Endodermal cell (in vitro differentiated cells): Measurements from ENCODE around the gene CCDC112. TPM values are rescaled to one million over a fixed set of nuclear protein-coding genes. Genes with fewer than 3 reads are reported as not detected.

ENCODE experiments used
- DNase-seq: peaks from one replicate; pipeline ENCODE4 v3.0.0-alpha.2; 2017
- H3K27ac ChIP-seq: 2 replicates; pipeline ENCODE4 v1.5.1; 2013; ENCODE audit warnings: mild to moderate bottlenecking, low read depth, low read length, moderate library complexity
- H3K27me3 ChIP-seq: 2 replicates; pipeline ENCODE4 v1.6.1; 2013; ENCODE audit warnings: mild to moderate bottlenecking, low read length, moderate library complexity; ENCODE audit not compliant: insufficient read depth, control insufficient read depth, poor library complexity, severe bottlenecking
- H3K36me3 ChIP-seq: 2 replicates; pipeline ENCODE4 v1.7.0; 2013; ENCODE audit warnings: mild to moderate bottlenecking, low read length, moderate library complexity; ENCODE audit not compliant: control insufficient read depth, insufficient read depth
- H3K4me1 ChIP-seq: one replicate; pipeline ENCODE4 v1.7.0; 2013; ENCODE audit warnings: low read length; ENCODE audit not compliant: control insufficient read depth, insufficient read depth
- H3K4me3 ChIP-seq: 2 replicates; pipeline ENCODE4 v1.5.1; 2013; ENCODE audit warnings: mild to moderate bottlenecking, low read length, moderate library complexity
- H3K9ac ChIP-seq: 2 replicates; pipeline ENCODE4 v1.6.1; 2013; ENCODE audit warnings: mild to moderate bottlenecking, low read length, moderate library complexity; ENCODE audit not compliant: poor library complexity, severe bottlenecking; ENCODE audit errors: extremely low read depth
- H3K9me3 ChIP-seq: 2 replicates; pipeline ENCODE4 v1.6.1; 2013; ENCODE audit warnings: mild to moderate bottlenecking, low read length, moderate library complexity; ENCODE audit not compliant: control insufficient read depth
- H3K27ac Mint-ChIP-seq: 2 replicates; pipeline ENCODE4 v1.8.0; 2020; ENCODE audit warnings: mixed read lengths
- H3K27me3 Mint-ChIP-seq: 2 replicates; pipeline ENCODE4 v1.8.0; 2021; ENCODE audit warnings: mild to moderate bottlenecking, mixed read lengths; ENCODE audit not compliant: insufficient read depth
- H3K36me3 Mint-ChIP-seq: 2 replicates; pipeline ENCODE4 v1.8.0; 2020; ENCODE audit warnings: low read depth, mixed read lengths
- H3K4me1 Mint-ChIP-seq: 2 replicates; pipeline ENCODE4 v1.8.0; 2020; ENCODE audit warnings: mixed read lengths
- H3K4me3 Mint-ChIP-seq: 2 replicates; pipeline ENCODE4 v1.8.0; 2020; ENCODE audit warnings: mild to moderate bottlenecking, moderate library complexity, mixed read lengths
- H3K9me3 Mint-ChIP-seq: 2 replicates; pipeline ENCODE4 v1.8.0; 2020; ENCODE audit warnings: mild to moderate bottlenecking, mixed read lengths
- WGBS, 2 experiments: methylation state at CpG; one replicate each; pipeline versions ENCODE4 v1.1.5 to v1.1.7; 2013; ENCODE audit warnings: missing lambda C conversion rate in 2 of 2, mixed read lengths in 1 of 2; ENCODE audit not compliant: insufficient coverage in 1 of 2, insufficient read length in 1 of 2; 5-methylcytosine and 5-hydroxymethylcytosine counted together
- total RNA-seq, 2 donors: library from RNA; stranded (reverse); fragmentation: NEBNext Ultra II Directional in 1 of 2; extraction: Animal tissue kit (Norgen Biotek cat#: 25700) in 1 of 2; gene quantifications; 2 replicates in 1 of 2; 3 replicates in 1 of 2; pipeline ENCODE4 v1.2.1, GENCODE V29; 2021
- TF ChIP-seq, protein P1 (sequence below): fragments of 200-600 bp; sonication (generic); conservative IDR thresholded peaks from 2 replicates; pipeline ENCODE4 v1.5.0; 2021; ENCODE audit warnings: antibody characterized with exemption, mild to moderate bottlenecking

Gene CCDC112
- total RNA-seq, 2 donors from 2014 or later: 6.8 to 7.3 TPM

DNA sequence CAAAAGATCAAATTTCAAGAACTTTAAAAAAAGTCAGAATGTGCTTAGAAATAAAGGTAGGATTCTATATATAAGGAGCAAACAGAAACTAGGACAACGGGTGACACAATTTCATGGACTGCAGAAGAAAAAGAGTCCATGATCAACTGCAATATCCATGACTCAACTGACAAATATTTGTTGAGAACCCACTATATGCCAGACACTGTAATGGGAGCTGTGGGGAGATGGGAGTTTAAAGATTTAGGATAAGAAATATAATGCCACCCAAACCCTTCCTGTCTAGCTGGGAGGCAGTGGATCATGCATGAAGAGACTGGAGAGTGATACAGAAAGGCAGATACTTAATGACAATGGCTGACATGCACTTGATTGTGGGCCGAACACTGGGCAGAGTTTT, 27.6 kb upstream of the CCDC112 start:
- TF ChIP-seq, protein P1, sequence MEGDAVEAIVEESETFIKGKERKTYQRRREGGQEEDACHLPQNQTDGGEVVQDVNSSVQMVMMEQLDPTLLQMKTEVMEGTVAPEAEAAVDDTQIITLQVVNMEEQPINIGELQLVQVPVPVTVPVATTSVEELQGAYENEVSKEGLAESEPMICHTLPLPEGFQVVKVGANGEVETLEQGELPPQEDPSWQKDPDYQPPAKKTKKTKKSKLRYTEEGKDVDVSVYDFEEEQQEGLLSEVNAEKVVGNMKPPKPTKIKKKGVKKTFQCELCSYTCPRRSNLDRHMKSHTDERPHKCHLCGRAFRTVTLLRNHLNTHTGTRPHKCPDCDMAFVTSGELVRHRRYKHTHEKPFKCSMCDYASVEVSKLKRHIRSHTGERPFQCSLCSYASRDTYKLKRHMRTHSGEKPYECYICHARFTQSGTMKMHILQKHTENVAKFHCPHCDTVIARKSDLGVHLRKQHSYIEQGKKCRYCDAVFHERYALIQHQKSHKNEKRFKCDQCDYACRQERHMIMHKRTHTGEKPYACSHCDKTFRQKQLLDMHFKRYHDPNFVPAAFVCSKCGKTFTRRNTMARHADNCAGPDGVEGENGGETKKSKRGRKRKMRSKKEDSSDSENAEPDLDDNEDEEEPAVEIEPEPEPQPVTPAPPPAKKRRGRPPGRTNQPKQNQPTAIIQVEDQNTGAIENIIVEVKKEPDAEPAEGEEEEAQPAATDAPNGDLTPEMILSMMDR: no peak
- Histone ChIP-seq H3K27me3 (no peaks in the 10 kb centered on the region), H3K27ac (no peak overlapping the region), H3K9me3 (no peaks in the 10 kb centered on the region), H3K9ac (no peak overlapping the region), H3K4me3 (no peak overlapping the region), H3K36me3 (no peaks in the 10 kb centered on the region), H3K4me1 (no peaks in the 10 kb centered on the region)
- Mint-ChIP-seq H3K4me1 (peaks cover 8% of the 10 kb centered on the region), H3K27ac (no peak overlapping the region), H3K27me3 (no peaks in the 10 kb centered on the region), H3K36me3 (no peaks in the 10 kb centered on the region), H3K9me3 (no peaks in the 10 kb centered on the region), H3K4me3 (no peak overlapping the region)
- DNase-seq: no peak
- 97 to 100% methylated on average over 2 of the region's 2 CpGs for WGBS, 2 experiments

DNA sequence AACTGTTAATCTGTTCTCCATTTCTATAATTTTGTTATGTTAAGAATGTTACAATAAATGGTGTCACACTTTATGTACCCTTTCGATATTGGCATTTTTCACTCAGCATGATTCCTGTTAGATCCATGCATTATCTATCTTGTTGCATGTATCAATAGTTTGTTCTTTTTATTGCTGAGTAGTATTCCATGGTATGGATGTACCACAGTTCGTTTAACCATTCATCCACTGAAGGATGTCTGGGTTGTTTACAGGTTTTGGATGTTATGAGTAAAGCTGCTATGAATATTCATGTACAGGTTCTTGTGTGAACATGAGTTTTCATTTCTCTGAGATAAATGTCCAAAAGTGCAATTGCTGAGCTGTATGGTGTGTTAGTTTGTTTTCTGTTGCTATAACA, 26.3 kb upstream of the CCDC112 start:
- 97% methylated on average over 2 of the region's 2 CpGs; no CpG with 5 or more reads in 1 of the 2 experiments for WGBS, 2 experiments
- Mint-ChIP-seq H3K27ac (no peak overlapping the region), H3K4me1 (no peaks in the 10 kb centered on the region), H3K4me3 (no peak overlapping the region), H3K9me3 (no peaks in the 10 kb centered on the region), H3K27me3 (no peaks in the 10 kb centered on the region), H3K36me3 (no peaks in the 10 kb centered on the region)
- DNase-seq: no peak
- TF ChIP-seq, protein P1: no peak
- no peaks in the 10 kb centered on the region for H3K4me1 ChIP-seq
- no peaks in the 10 kb centered on the region for H3K27me3 ChIP-seq
- no peak overlapping the region for H3K9ac ChIP-seq
- H3K4me3 ChIP-seq: no peak overlapping the region
- H3K27ac ChIP-seq: no peak overlapping the region
- no peaks in the 10 kb centered on the region for H3K36me3 ChIP-seq
- no peaks in the 10 kb centered on the region for H3K9me3 ChIP-seq

DNA sequence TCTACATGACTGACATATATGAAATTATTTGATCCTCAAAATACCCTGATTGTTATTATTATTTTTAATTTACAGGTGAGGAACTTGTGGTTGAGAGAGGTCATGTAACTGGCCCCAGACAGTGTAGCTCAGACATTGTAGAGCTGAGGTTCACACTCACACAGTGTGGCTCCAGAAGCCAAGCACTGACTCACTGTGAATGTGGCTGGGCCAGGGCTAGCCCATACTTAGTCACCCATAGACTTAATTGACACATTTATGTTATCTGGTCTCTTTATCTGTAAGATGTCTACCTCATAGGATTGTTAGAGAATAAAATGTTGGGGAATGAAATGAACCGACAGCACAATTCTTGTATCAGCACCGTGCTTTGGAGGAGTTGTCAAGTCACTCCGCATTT, 24.9 kb upstream of the CCDC112 start:
- TF ChIP-seq, protein P1: no peak
- no peaks in the 10 kb centered on the region for H3K36me3 ChIP-seq
- H3K36me3 Mint-ChIP-seq: no peaks in the 10 kb centered on the region
- peaks cover under 1% of the 10 kb centered on the region for H3K4me1 Mint-ChIP-seq
- no peak overlapping the region for H3K27ac Mint-ChIP-seq
- no peaks in the 10 kb centered on the region for H3K9me3 ChIP-seq
- no peak overlapping the region for H3K27ac ChIP-seq
- no peaks in the 10 kb centered on the region for H3K4me1 ChIP-seq
- H3K9me3 Mint-ChIP-seq: no peaks in the 10 kb centered on the region
- H3K27me3 ChIP-seq: no peaks in the 10 kb centered on the region
- WGBS, 2 experiments: 96 to 100% methylated on average over 2 to 3 of the region's 3 CpGs
- DNase-seq: no peak
- H3K27me3 Mint-ChIP-seq: no peaks in the 10 kb centered on the region
- H3K9ac ChIP-seq: no peak overlapping the region
- no peak overlapping the region for H3K4me3 ChIP-seq
- no peak overlapping the region for H3K4me3 Mint-ChIP-seq
